ENCODE data around the gene FLVCR2.
A peak's percentile ranks its signal among the peaks of the same experiment; 100 is the strongest.
"Not testable (repeated sequence)": the region's sequence is repeated elsewhere in the genome, so short reads cannot be mapped to it uniquely, and the experiment has no call there.

Gene FLVCR2

DNA sequence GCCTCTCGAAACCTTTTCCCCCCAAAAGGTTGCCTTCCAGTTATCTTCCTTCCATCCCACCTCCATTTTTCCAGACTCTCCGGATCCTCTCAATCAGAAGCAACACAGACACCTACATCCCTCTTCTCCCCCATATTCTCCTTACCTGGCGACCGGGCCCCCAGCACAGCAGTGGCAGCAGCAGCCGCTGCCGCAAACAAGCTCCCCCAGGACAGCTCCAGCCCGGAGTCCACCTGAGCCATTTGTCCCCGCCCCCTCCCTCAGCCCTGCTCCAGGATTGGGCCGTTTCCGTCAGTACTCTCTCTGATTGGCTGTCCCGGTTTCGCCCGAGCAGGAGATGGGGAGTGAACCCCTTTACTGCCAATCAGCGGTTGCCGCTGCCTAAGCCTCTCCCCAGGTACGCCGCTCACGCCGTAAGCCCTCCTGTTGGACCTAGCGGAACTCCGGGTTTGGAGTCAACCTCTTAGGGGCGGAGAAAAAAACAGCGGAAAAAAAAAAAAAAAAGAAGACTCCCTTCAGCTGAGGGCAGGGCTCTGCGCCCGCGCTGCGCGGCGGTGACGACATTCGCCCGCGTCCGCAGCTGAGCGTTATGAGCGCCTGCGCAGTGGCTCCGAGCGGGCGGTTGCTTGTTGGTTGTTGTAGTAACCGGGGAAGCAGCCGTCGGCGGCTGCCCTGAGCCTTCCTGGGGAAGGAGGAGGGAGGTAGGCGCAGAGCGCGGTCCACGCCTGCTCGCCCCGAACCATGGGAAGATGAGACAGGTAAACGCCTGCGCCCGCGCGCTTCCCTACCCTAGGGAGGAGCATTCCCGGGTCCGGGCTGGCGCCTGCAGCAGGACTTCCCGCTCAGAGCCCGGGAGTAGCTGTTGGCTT is 82.4 kb downstream of the FLVCR2 start, which contains the start of the genes ERG28 and TTLL5:
ERG28 (minus strand) TSS at position 247 of the 869 bp plus-strand sequence. CDS start 3,374 bp downstream, outside the sequence.
TTLL5 (plus strand) TSS at position 617 of the 869 bp plus-strand sequence. CDS start 1,904 bp downstream, outside the sequence.
- H3K27ac Mint-ChIP-seq: peak within 1 kb of the TSS; percentile 92
- H3K4me1 Mint-ChIP-seq: peaks cover 13% of the 10 kb centered on the region
- DNase-seq (ENCODE audit: low spot score in 2 of 2) (peak; percentile 86 to 93), ATAC-seq (ENCODE audit: low read depth) (peak; percentile 89)
- H3K9me3 Mint-ChIP-seq: no peaks in the 10 kb centered on the region
- peak within 1 kb of the TSS; percentile 92 for H3K4me3 Mint-ChIP-seq
- no peaks in the 10 kb centered on the region for H3K27me3 Mint-ChIP-seq
- H3K36me3 Mint-ChIP-seq: peaks cover 2% of the 10 kb centered on the region

DNA sequence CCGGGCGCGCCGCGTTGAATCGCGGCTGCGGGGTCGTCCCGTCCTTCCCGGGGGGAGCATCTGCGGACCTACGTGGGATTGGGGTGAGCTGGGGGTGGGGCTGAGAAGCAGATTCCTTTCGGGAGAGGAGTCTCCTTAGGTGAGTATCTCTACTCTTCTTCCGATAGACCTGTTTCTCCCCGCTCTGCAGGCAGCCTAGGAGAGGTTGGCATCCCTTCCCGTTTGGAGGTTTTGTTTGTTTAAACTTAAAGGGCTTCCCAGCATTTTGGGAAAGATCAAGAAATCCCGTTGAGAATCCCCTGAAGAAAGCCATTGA is 83.0 kb downstream of the FLVCR2 start:
- no peaks in the 10 kb centered on the region for H3K27me3 Mint-ChIP-seq
- peaks cover 13% of the 10 kb centered on the region for H3K4me1 Mint-ChIP-seq
- DNase-seq (ENCODE audit: low spot score in 2 of 2): no peak
- H3K36me3 Mint-ChIP-seq: peaks cover under 1% of the 10 kb centered on the region
- ATAC-seq (ENCODE audit: low read depth): no peak
- peak overlapping the region; percentile 92 for H3K4me3 Mint-ChIP-seq
- H3K27ac Mint-ChIP-seq: peak overlapping the region; percentile 92
- H3K9me3 Mint-ChIP-seq: no peaks in the 10 kb centered on the region

DNA sequence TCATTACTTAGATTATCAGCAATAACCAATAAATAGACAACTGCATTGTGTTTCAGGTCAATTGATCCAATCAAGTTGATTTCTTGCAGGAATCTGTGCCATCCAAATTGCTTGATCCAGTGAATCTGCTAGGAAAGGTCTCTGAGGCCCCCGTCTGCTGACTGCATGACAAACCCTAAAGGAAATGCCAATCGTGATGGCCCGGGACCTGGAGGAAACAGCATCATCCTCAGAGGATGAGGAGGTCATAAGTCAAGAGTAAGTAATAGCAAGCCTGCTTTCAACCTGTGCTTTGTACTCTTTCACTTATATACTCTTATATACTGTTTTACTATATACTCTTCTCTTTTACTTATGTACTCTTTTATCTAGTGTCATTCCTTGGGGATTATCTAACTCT is 84.5 kb downstream of the FLVCR2 start:
- Mint-ChIP-seq H3K27me3 (no peaks in the 10 kb centered on the region), H3K4me1 (peaks cover 13% of the 10 kb centered on the region), H3K36me3 (peaks cover 1% of the 10 kb centered on the region), H3K9me3 (no peaks in the 10 kb centered on the region), H3K4me3 (no peak overlapping the region), H3K27ac (no peak overlapping the region)
- no peak for DNase-seq (ENCODE audit: low spot score in 2 of 2)
- ATAC-seq (ENCODE audit: low read depth): no peak

DNA sequence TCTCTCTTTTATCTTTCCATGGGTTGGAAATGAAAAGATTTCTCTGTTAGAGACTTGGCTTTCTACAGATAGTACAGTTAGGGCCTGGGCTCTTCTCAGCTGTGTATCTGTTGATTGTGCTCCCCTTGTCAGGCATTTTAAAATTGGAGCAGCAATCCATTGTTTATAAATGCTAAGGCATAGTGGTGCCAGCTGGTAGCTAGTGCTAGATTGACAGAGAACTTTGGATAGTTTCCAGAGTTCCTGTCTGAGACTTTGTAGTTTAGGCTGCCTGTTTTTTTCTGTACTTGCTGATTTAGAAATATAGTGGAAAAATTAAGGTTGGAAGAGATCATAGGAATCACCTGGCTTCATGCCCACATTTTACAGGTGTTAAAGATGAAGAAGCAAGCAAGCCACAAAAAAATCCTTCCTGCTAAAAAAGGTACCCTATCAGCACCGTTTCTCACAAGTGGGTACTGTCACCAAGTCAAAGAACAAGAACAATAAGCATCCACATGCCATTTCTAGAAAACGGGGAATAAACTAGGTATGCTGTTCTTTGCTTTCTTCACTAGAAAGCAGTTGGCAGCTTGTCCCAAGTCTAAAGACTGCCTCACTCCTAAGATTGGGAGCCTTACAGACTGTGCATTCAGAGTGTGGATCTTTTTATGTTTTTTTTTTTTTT is 88.8 kb downstream of the FLVCR2 start:
- no peak overlapping the region for H3K4me3 Mint-ChIP-seq
- DNase-seq (ENCODE audit: low spot score in 2 of 2) (no peak), ATAC-seq (ENCODE audit: low read depth) (no peak)
- H3K9me3 Mint-ChIP-seq: peaks cover 1% of the 10 kb centered on the region
- peaks cover 25% of the 10 kb centered on the region for H3K36me3 Mint-ChIP-seq
- no peaks in the 10 kb centered on the region for H3K4me1 Mint-ChIP-seq
- no peaks in the 10 kb centered on the region for H3K27me3 Mint-ChIP-seq
- H3K27ac Mint-ChIP-seq: no peak overlapping the region

DNA sequence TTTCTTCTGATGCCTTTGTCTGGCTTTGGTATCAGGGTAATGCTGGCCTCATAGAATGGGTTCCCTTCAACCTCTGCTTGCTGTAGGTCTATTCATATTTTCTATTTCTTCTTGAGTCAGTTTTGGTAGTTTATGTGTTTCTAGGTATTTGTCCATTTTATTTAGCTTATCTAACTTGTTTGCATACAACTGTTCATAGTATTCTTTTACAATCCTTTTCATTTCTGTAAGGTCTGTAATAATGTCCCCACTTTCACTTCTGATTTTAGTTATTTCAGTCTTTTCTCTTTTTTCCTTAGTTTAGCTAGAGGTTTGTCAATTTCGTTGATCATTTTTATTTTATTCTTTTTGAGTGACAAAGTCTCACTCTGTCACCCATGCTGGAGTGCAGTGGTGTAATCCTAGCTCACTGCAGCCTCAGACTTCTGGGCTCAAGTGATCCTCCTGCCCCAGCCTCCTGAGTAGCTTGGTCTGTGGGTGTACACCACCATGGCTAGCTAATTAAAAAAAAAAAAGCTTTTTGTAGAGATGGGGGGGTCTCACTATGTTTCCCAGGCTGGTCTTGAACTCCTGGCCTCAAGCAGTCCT is 94.3 kb downstream of the FLVCR2 start:
- no peak for ATAC-seq (ENCODE audit: low read depth)
- no peak for DNase-seq (ENCODE audit: low spot score in 2 of 2)
- no peaks in the 10 kb centered on the region for H3K27me3 Mint-ChIP-seq
- no peak overlapping the region for H3K27ac Mint-ChIP-seq
- H3K4me3 Mint-ChIP-seq: no peak overlapping the region
- H3K9me3 Mint-ChIP-seq: peaks cover 2% of the 10 kb centered on the region
- peaks cover 2% of the 10 kb centered on the region for H3K4me1 Mint-ChIP-seq
- peaks cover 39% of the 10 kb centered on the region for H3K36me3 Mint-ChIP-seq

DNA sequence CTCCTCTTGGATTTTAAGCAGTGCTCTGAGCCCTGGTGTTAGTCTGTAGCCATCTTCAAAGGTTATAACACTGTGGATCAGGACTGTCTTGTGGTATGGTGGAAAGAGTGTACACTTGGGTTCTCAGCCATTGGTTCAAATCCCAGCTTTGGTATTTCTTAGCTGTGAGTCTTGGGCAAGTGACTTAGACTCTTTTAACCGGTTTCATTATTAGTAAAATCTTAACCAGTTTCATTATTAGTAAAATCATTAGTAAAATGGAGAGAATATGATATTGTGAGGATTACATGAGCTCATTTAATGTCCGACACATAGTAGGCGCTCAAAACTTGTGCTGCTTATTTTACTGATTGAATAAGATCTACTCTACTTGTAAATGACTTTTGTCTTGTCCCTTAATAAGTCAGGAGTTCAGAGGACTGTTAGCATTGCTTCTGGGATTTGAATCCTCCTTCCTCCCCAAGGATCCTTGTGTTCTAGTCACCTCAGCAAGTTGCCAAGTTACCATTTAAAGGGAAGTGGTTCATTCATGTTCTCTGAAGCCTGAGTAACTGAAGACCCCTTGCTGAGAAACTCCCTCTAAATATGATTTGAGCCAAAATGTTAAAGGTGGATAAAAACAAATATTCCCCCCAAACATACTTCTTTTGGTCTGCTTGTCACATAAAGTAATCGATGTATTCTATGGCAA is 95.1 kb downstream of the FLVCR2 start:
- H3K27ac Mint-ChIP-seq: no peak overlapping the region
- ATAC-seq (ENCODE audit: low read depth): no peak
- H3K4me3 Mint-ChIP-seq: no peak overlapping the region
- DNase-seq (ENCODE audit: low spot score in 2 of 2): no peak
- peaks cover 41% of the 10 kb centered on the region for H3K36me3 Mint-ChIP-seq
- H3K27me3 Mint-ChIP-seq: no peaks in the 10 kb centered on the region
- H3K4me1 Mint-ChIP-seq: peaks cover 2% of the 10 kb centered on the region
- H3K9me3 Mint-ChIP-seq: peaks cover 2% of the 10 kb centered on the region

DNA sequence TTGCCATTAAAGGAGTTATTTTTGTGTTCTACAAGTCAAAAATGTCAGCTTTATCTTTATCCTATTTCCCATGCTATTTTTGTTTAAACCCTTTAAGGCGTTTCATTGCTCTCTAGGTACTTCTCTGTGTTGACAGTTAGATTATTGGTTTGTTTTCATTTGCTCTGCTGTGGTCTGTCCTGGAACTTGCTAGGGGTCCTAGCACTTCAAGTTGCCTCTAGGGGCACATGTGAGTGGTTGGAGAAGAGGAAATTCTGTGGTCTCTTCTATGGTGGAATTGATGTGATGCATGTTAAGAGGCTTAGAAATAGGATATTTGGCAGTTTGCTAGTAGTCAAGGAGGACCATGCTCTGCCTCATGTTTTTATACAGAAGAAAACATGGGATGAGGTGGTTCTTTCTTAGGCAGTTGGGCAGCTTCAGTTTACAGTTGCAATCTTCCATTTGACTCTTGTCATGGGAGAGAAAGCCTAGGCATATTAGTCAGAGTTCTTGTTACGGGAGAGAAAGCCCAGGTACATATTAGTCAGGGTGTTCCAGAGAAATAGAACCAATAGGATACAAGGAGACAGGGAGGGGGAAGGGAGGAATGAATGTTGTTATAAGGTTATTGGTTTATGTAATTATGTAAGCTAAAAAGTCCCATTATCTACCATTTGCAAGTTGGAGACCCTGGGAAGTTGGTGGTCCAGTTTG is 97.0 kb downstream of the FLVCR2 start:
- peaks cover 26% of the 10 kb centered on the region for H3K36me3 Mint-ChIP-seq
- no peak for DNase-seq (ENCODE audit: low spot score in 2 of 2)
- no peaks in the 10 kb centered on the region for H3K27me3 Mint-ChIP-seq
- no peak overlapping the region for H3K27ac Mint-ChIP-seq
- H3K4me1 Mint-ChIP-seq: peaks cover 2% of the 10 kb centered on the region
- H3K4me3 Mint-ChIP-seq: no peak overlapping the region
- ATAC-seq (ENCODE audit: low read depth): no peak
- peaks cover 2% of the 10 kb centered on the region for H3K9me3 Mint-ChIP-seq

DNA sequence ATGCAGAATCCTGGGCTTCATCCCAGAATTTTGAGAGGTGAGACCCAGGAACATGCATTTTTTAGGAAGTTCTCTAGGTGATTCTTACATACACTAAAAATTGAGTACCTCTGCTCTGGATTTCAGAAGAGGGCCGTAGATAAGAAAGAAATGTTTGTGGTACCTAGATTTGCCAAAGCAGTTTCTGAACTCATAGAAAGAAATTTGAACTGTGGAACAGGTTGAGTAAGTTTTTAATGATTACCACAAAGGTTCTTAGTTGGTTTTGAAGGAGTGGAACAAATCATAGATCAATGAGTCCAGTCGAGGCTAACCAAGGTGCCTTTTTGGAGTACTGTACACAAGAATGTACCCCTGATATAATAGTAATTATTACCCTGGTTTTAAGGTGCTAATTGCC is 107.5 kb downstream of the FLVCR2 start:
- Mint-ChIP-seq H3K27me3 (no peaks in the 10 kb centered on the region), H3K27ac (no peak overlapping the region), H3K4me1 (no peaks in the 10 kb centered on the region), H3K9me3 (no peaks in the 10 kb centered on the region), H3K36me3 (peaks cover 28% of the 10 kb centered on the region), H3K4me3 (no peak overlapping the region)
- no peak for DNase-seq (ENCODE audit: low spot score in 2 of 2)
- no peak for ATAC-seq (ENCODE audit: low read depth)

DNA sequence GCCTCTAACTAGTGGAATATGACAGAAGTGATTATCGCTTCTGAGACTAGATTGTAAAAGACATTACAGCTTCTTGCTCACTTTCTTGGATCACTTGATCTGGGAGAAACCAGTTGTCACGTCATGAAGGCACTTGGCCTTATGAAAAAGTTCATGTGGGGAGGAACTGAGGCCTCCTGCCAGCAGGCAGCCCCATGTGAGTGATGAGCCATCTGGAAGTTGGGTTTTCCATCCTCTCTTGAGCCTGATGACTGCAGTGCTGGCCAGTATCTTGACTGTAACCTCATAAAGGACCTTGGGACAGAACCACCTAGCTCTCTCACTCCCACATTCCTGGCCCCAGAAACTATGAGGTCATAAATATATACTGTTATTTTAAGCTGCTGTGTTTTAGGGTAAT is 110.6 kb downstream of the FLVCR2 start:
- Mint-ChIP-seq H3K36me3 (peaks cover 34% of the 10 kb centered on the region), H3K4me1 (no peaks in the 10 kb centered on the region), H3K27me3 (no peaks in the 10 kb centered on the region), H3K9me3 (no peaks in the 10 kb centered on the region), H3K4me3 (no peak overlapping the region), H3K27ac (no peak overlapping the region)
- DNase-seq (ENCODE audit: low spot score in 2 of 2) (no peak), ATAC-seq (ENCODE audit: low read depth) (no peak)

DNA sequence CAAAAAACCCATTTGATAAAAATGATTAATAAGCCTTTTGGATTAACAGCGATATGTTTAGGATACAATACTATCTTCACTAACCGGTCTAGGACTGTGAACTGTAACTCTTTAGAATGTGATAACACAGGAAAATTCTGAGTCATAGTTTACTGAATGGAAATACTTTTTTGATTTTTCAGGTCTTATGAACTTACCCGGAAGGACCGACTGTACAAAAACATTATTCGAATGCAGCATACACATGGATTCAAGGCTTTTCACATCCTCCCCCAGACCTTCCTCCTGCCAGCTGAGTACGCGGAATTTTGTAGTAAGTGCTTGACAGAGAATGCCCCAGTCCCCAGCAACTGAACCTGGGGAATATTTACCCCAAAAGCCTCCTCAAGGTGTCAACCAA is 111.6 kb downstream of the FLVCR2 start:
- no peaks in the 10 kb centered on the region for H3K27me3 Mint-ChIP-seq
- H3K27ac Mint-ChIP-seq: no peak overlapping the region
- H3K9me3 Mint-ChIP-seq: peaks cover 3% of the 10 kb centered on the region
- no peak for ATAC-seq (ENCODE audit: low read depth)
- no peak overlapping the region for H3K4me3 Mint-ChIP-seq
- no peak for DNase-seq (ENCODE audit: low spot score in 2 of 2)
- H3K36me3 Mint-ChIP-seq: peaks cover 32% of the 10 kb centered on the region
- no peaks in the 10 kb centered on the region for H3K4me1 Mint-ChIP-seq

DNA sequence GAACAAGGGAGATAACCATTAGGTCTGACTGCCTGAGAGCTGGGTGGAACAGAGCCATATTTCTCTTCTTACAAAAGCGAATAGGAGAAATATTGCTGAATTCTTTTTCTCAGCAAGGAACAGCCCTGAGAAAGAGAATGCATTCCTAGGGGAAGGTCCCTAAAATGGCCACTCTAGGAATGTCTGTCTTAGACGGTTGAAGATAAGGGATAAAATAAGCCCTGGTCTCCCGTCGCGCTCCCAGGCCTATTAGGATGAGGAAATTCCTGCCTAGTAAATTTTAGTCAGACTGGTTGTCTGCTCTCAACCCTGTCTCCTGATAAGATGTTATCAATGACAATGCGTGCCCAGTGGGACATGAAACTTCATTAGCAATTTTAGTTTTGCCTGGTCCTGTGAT is 116.6 kb downstream of the FLVCR2 start:
- peaks cover 48% of the 10 kb centered on the region for H3K36me3 Mint-ChIP-seq
- not testable (repeated sequence) for H3K4me3 Mint-ChIP-seq; H3K27ac Mint-ChIP-seq; H3K4me1 Mint-ChIP-seq; H3K9me3 Mint-ChIP-seq; H3K27me3 Mint-ChIP-seq; DNase-seq (ENCODE audit: low spot score in 2 of 2); ATAC-seq (ENCODE audit: low read depth)

DNA sequence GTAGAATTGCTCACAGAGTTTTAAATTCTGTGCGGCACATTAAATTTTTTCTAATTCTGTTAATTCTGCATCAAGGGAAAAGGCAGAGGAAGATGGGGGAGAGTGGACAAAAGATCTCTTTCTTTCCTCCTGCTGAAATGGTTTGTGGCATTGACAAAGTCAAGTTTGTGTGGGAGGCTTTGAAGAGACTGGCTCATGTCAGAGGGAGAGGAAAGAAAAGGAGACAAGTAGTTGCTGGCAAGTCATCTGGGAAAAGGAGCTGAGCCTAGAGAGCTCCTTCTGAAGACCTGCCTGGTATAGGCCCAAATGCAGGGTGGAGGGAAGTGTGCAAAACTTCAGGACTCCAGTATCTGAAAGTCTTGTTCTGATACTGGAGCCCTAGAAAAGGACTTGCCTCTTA is 119.0 kb downstream of the FLVCR2 start:
- peaks cover 53% of the 10 kb centered on the region for H3K36me3 Mint-ChIP-seq
- peaks cover 5% of the 10 kb centered on the region for H3K4me1 Mint-ChIP-seq
- no peak overlapping the region for H3K27ac Mint-ChIP-seq
- peaks cover 4% of the 10 kb centered on the region for H3K9me3 Mint-ChIP-seq
- H3K4me3 Mint-ChIP-seq: no peak overlapping the region
- ATAC-seq (ENCODE audit: low read depth) (no peak), DNase-seq (ENCODE audit: low spot score in 2 of 2) (no peak)
- no peaks in the 10 kb centered on the region for H3K27me3 Mint-ChIP-seq

All from memory B cell (primary cell).